Myocyte (in vitro differentiated cells): ENCODE measurements around the gene KLHL29. TPM values are rescaled to one million over a fixed set of nuclear protein-coding genes. Genes with fewer than 3 reads are reported as not detected.
A peak's percentile ranks its signal among the peaks of the same experiment; 100 is the strongest.

ENCODE experiments used
- DNase-seq: peaks from one replicate; pipeline ENCODE4 v3.0.0-alpha.2; 2012; ENCODE audit warnings: low read depth
- total RNA-seq: library from RNA; depleted of rRNA; stranded (reverse); fragments of >200 nt; gene quantifications from 2 replicates; pipeline ENCODE4 v1.2.3, GENCODE V29; 2014

KLHL29 gene
- total RNA-seq, 1 donor from 2014 or later: 3.6 TPM

GRCh38 chr2:23626701-23627230 is 241.8 kb downstream of the KLHL29 start:
- no peak for DNase-seq

- DNase-seq: no peak
Observed at GRCh38 chr2:23627236-23628009, 242.4 kb downstream of the KLHL29 start.

DNA sequence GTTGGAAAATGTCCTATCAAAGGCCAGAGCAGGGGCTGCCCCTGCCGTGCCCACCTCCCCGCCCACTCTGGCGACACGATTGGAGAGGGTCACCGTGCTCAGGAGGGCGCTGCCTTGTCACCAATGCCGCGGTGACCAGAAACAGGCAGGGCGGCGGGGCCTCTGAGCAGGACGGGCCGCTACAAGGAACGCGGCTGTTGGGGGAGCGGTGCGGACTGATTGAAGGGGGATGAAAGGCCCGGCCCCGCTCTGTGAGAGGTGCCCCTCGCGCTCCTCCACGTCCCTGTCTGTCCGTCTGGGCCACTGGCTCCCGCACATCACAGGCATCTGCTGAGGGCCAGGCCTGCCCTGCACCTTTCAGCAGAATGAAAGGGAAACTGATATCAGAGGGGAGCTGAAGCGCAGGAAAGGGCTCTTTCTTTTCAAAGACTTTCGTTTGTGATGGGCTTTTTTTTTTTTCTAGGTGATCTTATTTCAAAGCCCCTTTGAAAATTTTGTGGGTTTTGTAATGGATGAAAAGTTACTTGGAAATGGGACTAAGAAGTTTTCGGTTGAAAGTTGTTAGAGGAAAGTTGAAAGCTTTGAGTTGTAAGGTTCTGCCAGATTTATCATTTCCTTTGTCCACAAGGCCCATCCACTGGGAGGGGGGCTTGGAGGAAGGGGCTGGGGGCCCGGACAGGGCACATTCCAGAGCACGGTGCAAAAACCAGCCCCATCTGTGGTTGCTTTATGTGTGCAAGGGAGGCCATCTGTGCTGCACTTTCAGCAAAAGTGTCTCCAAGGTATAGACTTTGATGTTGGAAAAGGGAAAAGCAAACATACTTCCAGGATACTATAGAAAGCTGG is 244.2 kb downstream of the KLHL29 start:
- no peak for DNase-seq

DNA sequence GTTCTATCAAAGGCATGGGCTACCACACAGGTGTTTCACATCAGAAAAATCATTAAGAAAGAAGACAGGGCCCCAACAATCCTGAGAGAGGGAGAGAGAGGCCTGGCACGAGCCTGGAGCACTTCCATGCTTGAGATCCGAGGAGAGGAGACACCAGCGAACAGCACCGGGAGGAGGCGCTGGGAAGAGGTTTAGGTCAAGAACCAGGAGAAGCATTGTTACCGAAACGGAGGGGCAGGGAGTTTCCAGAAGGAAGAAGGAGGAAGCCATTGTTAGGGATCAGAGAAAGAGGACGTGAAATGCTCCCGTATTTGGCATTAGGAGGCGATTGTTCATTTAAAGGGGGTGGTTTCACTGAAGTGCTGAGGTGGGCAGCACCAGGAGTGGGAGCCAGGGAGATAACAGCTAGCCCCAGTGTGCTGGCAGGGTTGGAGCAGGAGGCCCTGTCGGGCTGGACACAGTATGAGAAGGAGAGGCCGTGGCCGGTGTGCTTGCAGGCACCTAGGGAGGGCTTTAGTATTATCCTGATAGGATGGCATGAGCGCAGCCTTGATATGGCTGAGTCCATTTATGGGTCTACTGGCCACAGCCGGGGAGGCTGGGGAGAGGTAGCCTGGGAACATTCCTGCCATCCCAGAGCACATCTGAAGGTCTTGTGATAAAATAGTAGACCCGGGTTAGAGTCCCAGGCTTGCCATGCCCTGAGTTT is 244.9 kb downstream of the KLHL29 start:
- no peak for DNase-seq

DNA sequence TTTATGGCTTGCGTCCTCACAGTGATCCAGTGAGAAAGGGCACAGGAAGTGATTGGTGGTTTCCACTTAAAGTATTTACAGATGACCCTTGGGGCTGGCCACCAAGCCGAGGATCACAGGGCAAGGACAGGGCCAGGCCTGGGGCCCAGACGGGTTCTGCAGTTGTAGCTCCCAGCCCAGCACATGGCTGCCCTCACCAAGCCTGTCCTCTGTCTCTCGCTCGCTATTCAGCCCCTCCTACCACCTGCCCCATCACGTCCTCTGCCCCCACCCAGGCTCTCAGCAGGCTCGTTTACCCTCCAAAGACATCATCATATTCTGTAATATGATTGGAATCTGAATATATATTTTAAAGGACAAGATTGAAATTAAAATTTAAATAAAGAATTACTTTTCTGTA is 246.0 kb downstream of the KLHL29 start:
- no peak for DNase-seq

DNA sequence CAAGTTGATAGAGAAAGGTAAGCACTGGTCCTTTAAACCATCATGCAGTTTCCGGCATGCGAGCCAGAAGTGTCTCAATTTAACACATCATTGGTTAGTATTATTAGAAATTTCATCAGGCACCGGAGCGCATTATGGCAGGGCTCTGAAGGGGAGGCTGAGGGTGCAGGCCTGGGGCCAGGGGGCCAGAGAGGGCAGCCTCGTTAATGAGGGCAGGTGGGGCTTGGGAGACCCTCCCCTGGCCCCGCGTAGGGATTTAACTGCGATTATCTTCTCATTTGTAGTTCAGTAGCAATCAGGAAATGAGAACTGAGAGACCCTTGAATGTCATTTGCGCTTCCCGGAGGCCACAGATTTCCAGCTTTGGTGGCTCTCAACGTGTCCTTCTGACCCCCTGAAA is 246.4 kb downstream of the KLHL29 start:
- DNase-seq: no peak

GRCh38 chr2:23632386-23632785 is 247.4 kb downstream of the KLHL29 start:
- no peak for DNase-seq

DNA sequence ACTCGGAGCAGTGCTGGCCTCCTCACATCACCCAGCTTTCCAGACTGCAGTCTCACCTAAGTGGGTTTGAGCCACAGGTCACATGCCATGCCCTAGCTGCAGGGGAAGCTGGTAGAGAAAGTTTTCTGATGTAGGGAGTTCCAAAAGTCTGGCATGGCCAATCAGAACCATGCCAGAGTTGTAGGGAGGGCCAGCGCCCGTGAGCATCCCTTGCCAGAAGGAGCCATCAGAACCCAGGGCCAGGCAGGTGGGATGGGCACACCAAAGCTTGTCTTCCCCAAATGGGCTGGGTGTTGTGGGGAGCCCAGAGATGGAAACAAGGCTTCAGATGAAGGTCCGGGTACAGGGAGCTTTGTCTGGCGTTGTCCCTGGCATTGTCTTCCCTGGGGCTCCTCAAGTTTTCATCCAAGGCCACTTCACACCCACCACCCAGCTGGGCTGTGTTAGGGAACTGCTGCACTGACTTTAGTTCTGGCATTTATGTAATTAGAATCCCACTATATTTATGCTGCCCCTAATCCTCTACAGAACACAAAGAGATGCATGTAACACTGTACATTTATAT is 247.9 kb downstream of the KLHL29 start:
- DNase-seq: no peak

- DNase-seq: no peak
Observed at GRCh38 chr2:23633966-23634365, 249.0 kb downstream of the KLHL29 start.

- DNase-seq: no peak
Observed at GRCh38 chr2:23635442-23636340, 250.7 kb downstream of the KLHL29 start.

DNA sequence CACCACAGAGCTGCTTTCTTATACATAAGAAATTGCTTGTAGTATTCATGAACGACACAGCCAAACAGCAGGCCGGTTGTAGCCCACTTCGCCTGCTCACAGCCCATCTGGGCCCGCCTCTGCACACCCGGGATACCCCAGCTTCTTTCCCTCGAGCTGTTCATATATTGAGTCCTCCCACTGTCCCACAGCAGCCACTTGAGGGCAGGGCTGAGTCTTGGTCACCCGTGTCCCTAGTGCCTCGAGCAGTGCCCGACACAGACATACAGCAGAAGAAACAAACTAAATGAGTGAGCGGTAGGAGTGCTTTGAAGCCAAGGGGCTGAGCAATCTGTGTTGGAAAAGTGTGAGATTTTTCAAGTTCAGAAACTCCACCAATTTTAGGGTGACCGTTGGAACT is 251.4 kb downstream of the KLHL29 start:
- no peak for DNase-seq

DNA sequence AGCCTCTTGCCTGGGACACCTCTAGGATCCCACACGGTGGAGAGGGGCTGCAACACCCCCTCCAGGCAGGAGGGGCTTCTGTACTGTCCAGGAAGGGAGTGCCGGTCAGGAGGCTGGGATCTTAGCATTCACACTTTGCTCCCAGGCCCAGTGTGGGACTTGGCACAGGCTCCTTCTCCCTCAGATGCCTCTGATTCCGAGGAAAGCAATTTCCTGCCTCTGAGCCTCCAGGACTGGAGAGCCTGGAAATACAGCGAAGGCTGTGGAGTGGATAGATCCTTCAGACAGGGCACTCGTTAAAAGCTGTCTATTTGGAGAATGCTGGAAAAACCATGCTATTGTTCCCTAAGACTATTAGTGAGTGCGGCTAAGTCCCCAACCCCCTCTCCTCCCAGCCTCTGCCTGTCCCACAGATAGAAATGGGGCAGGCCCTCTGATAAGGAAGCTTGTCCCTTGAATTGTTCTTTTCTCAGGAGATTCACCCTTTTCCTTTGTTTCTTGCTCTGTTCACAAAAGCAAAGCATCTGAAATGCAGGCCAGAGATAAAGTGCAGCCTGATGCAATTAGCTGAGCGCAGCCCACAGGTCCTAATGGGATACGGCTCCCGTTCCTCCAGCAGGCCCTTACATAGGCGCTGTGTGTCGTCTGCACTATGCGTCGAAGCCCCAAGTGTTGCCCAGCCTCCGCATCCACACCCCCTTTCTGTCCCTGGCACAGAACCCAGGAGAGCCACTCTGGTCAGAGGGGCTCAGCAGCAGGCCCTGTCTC is 252.2 kb downstream of the KLHL29 start:
- no peak for DNase-seq

- no peak for DNase-seq
Observed at GRCh38 chr2:23639406-23639982, 254.5 kb downstream of the KLHL29 start.

- no peak for DNase-seq
Observed at GRCh38 chr2:23640711-23641110, 255.7 kb downstream of the KLHL29 start.

DNA sequence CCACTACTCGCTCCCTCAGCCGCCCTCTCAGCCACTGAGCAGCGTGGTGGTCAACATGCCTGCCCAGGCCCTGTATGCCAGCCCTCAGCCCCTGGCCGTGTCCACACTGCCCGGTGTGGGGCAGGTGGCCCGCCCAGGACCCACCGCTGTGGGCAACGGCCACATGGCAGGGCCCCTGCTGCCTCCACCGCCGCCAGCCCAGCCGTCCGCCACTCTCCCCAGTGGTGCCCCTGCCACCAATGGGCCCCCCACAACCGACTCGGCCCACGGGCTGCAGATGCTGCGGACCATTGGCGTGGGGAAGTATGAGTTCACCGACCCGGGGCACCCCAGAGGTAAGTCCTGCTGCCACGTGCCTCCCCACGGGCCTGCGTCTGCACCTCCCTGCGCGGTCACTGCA is 257.5 kb downstream of the KLHL29 start:
- DNase-seq: no peak

- no peak for DNase-seq
Observed at GRCh38 chr2:23645230-23645808, 260.3 kb downstream of the KLHL29 start.

- no peak for DNase-seq
Observed at GRCh38 chr2:23647563-23647962, 262.6 kb downstream of the KLHL29 start.

DNA sequence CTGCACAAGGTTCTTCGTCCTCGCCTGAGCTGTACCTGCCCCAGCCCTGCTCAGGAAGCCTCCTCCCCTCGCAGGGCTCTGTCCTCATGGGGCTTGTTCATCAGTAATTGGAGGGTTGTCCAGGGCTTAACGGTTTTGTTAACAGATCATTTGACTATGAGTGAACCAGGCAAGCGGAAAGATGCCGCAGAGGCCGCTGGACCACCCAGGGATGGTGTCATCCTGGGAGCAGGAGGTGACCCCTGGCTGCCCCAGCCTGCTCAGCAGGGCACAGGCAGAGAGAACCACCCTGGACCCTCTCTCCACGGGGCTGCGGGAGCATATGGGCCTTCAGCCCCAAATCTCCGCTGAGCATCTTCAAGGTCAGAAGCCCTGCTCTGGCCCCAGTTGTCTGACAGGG is 264.3 kb downstream of the KLHL29 start:
- DNase-seq: no peak

DNA sequence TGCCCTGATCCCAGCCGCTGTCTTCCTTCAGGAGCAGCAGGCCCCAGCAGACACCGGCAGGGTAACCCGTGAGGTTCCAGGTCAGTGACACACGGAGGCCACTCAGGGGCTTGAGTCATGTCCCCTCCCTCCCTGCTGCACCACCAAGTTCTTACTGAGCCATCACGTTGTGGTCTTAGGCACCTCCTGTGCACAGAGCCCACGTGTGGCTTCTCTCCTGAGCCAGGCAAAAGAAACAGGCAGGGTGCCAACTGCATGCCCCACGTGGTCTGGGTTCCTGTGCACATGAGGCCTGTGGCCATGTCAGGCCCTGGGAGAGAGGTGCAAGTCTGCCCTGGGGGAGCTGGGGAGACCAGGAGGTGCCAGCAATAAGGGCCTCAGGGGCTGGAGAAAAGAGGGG is 264.8 kb downstream of the KLHL29 start:
- peak; percentile 62 for DNase-seq
